GM12892 (cell line): ENCODE data around the gene OR13C2.

Experiments used
- POLR2A ChIP-seq: IDR thresholded peaks from 2 replicates; pipeline ENCODE4 v1.6.1; 2011; ENCODE audit warnings: low read depth, low read length, control low read depth
- POLR2AphosphoS5 ChIP-seq: IDR thresholded peaks from 2 replicates; pipeline ENCODE4 v1.6.1; 2011; ENCODE audit warnings: low read depth, low read length, control low read depth
- TAF1 ChIP-seq: IDR thresholded peaks from 2 replicates; pipeline ENCODE4 v1.6.1; 2011; ENCODE audit warnings: low read depth, mild to moderate bottlenecking, control low read depth, low read length, borderline replicate concordance

- TF ChIP-seq POLR2AphosphoS5 (no peak), TAF1 (no peak), POLR2A (no peak)
Measured at GRCh38 chr9:104580562-104580961, 24.9 kb downstream of the OR13C2 start.
